ENCODE results near the gene GPC4. TPM values are rescaled to one million over a fixed set of nuclear protein-coding genes. Genes with fewer than 3 reads are reported as not detected.

GPC4 gene
- total and polyA plus RNA-seq, 5 donors from 2014 or later, result not detected

Other genes starting within 250 kb of the GPC4 start
- not detected for gene TFDP3, start 197.1 kb downstream of the GPC4 start, total RNA-seq
- not detected for gene TFDP3, start 197.1 kb downstream of the GPC4 start, polyA plus RNA-seq